ENCODE results near the gene AEBP2. TPM values are rescaled to one million over a fixed set of nuclear protein-coding genes. Genes with fewer than 3 reads are reported as not detected.

The AEBP2 gene
- total RNA-seq, 4 donors from 2014 or later: 9.2 to 22.2 (median 13.2) TPM

DNA sequence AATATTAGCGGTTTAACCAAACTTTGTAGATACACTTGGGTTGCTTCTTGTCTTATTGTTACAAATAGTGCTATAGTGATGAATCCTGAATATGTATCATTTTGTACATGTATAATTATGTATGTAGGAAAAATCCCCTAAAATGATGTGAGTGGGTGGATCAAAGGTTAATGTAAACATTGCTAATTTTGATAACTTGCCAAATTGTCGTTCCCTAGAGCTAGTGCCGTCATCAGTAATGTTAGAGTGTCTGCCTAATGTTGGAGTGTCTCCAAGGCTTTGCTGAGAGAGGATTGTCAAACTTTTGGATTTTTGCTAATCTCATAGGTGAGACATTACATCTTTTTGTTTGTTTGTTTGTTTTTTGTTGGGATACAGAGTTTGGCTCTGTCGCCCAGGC lies 44.4 kb downstream of the AEBP2 start:
- ATAC-seq (no peak), DNase-seq (no peak)
- in situ Hi-C loops (cut with MboI; ENCODE audit: low sequenced_read_pairs in 4 of 4): no loop called here
- Histone ChIP-seq H3K4me3 (no peak overlapping the region), H3K9me3 (peaks cover 0 to 4% (median 0%) of the 10 kb centered on the region in 3 donors), H3K27ac (no peak overlapping the region), H3K4me1 (peaks cover 0 to 8% of the 10 kb centered on the region in 2 donors), H3K27me3 (no peaks in the 10 kb centered on the region), H3K36me3 (no peaks in the 10 kb centered on the region)
- intact Hi-C loops (cut with DNase I; ENCODE audit: low total_unique reads): no loop called here
- TF ChIP-seq, protein P1, sequence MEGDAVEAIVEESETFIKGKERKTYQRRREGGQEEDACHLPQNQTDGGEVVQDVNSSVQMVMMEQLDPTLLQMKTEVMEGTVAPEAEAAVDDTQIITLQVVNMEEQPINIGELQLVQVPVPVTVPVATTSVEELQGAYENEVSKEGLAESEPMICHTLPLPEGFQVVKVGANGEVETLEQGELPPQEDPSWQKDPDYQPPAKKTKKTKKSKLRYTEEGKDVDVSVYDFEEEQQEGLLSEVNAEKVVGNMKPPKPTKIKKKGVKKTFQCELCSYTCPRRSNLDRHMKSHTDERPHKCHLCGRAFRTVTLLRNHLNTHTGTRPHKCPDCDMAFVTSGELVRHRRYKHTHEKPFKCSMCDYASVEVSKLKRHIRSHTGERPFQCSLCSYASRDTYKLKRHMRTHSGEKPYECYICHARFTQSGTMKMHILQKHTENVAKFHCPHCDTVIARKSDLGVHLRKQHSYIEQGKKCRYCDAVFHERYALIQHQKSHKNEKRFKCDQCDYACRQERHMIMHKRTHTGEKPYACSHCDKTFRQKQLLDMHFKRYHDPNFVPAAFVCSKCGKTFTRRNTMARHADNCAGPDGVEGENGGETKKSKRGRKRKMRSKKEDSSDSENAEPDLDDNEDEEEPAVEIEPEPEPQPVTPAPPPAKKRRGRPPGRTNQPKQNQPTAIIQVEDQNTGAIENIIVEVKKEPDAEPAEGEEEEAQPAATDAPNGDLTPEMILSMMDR (IDR thresholded peaks at IDR 0.05 in 4 of 5, conservative IDR thresholded peaks at IDR 0.05 in 1 of 5): no peak
- TF ChIP-seq POLR2A (IDR thresholded peaks at IDR 0.05): no peak

DNA sequence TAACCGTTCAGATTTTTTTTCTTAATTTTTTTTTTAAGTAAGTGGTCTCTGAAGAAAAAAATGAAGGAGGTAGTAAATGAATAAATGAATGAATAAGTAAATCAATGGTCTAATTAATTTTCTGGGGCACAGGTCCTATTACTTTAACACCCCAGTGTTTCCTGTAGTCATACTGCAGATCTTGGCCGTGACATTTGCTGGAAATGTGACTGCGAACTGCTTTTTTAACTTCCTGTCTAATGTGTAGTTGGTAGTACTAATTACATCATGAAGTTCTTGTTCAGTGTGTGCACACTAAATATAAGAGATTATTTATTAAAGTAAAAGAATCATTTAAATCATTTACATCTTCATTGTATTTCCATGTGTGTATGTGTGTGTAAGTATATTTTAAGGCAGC lies 45.4 kb downstream of the AEBP2 start:
- H3K36me3 ChIP-seq: no peaks in the 10 kb centered on the region
- no peak overlapping the region for H3K27ac ChIP-seq
- no peaks in the 10 kb centered on the region for H3K27me3 ChIP-seq
- ATAC-seq (no peak), DNase-seq (no peak)
- in situ Hi-C loops (cut with MboI; ENCODE audit: low sequenced_read_pairs in 4 of 4): no loop called here
- H3K9me3 ChIP-seq: peaks cover 0 to 4% (median 0%) of the 10 kb centered on the region in 3 donors
- no peak overlapping the region for H3K4me3 ChIP-seq
- intact Hi-C loops (cut with DNase I; ENCODE audit: low total_unique reads): no loop called here
- H3K4me1 ChIP-seq: peaks cover 0 to 13% of the 10 kb centered on the region in 2 donors
- TF ChIP-seq POLR2A (IDR thresholded peaks at IDR 0.05): no peak
- TF ChIP-seq, protein P1 (IDR thresholded peaks at IDR 0.05 in 4 of 5, conservative IDR thresholded peaks at IDR 0.05 in 1 of 5): no peak

DNA sequence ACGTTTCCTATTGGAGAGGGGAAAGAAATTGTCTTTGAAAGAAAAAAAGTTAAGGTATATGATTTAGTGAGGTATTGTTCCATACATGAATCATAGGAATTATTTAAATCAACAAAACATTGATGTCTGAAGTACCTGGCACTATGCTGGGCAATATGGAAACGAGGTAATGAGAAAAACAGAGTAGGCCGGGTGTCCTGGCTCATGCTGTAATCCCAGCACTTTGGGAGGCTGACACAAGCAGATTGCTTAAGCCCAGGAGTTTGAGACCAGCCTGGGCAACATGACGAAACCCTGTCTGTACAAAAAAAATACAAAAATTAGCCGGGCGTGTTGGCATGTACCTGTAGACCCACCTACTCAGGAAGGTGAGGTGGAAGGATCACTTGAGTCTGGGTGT lies 45.9 kb downstream of the AEBP2 start:
- intact Hi-C loops (cut with DNase I; ENCODE audit: low total_unique reads) (no loop called here), in situ Hi-C loops (cut with MboI; ENCODE audit: low sequenced_read_pairs in 4 of 4) (no loop called here)
- TF ChIP-seq, protein P1 (IDR thresholded peaks at IDR 0.05 in 4 of 5, conservative IDR thresholded peaks at IDR 0.05 in 1 of 5): no peak
- no peak for TF ChIP-seq POLR2A (IDR thresholded peaks at IDR 0.05)
- H3K4me1 ChIP-seq: peaks cover 3 to 17% of the 10 kb centered on the region in 2 donors
- H3K9me3 ChIP-seq: peaks cover 0 to under 1% (median 0%) of the 10 kb centered on the region in 3 donors
- no peak overlapping the region for H3K4me3 ChIP-seq
- no peak overlapping the region for H3K27ac ChIP-seq
- H3K27me3 ChIP-seq: no peaks in the 10 kb centered on the region
- ATAC-seq: no peak
- DNase-seq: no peak
- H3K36me3 ChIP-seq: no peaks in the 10 kb centered on the region

DNA sequence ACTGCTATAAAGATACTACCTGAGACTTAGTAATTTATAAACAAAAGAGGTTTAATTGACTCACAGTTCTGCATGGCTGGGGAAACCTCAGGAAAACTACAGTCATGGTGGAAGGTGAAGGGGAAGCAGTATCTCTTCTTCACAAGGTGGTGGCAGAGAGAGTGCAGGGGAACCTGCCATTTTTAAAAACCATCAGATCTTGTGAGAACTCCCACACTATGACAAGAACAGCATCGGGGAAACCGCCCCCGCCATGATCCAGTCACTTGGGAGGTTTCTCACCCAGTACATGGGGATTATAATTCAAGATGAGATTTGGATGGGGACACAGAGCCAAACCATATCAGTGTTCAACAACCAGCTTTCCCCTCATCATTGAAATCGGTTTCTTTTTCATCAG lies 49.9 kb downstream of the AEBP2 start:
- in situ Hi-C loops (cut with MboI; ENCODE audit: low sequenced_read_pairs in 4 of 4): no loop called here
- ATAC-seq: no peak
- intact Hi-C loops (cut with DNase I; ENCODE audit: low total_unique reads): no loop called here

More for the DNA sequence above, 49.9 kb downstream of the AEBP2 start:
- TF ChIP-seq, protein P1 (IDR thresholded peaks at IDR 0.05 in 4 of 5, conservative IDR thresholded peaks at IDR 0.05 in 1 of 5): no peak
- no peak for TF ChIP-seq POLR2A (IDR thresholded peaks at IDR 0.05)
- Histone ChIP-seq H3K27me3 (no peaks in the 10 kb centered on the region), H3K9me3 (no peaks in the 10 kb centered on the region), H3K36me3 (no peaks in the 10 kb centered on the region), H3K4me3 (no peak overlapping the region), H3K4me1 (peaks cover 8 to 12% of the 10 kb centered on the region in 2 donors), H3K27ac (no peak overlapping the region)
- no peak for DNase-seq

Data from gastrocnemius medialis (tissue), 4 donors.